ENCODE measurements around the gene RACK1.
A peak's percentile ranks its signal among the peaks of the same experiment; 100 is the strongest.

The RACK1 gene

DNA sequence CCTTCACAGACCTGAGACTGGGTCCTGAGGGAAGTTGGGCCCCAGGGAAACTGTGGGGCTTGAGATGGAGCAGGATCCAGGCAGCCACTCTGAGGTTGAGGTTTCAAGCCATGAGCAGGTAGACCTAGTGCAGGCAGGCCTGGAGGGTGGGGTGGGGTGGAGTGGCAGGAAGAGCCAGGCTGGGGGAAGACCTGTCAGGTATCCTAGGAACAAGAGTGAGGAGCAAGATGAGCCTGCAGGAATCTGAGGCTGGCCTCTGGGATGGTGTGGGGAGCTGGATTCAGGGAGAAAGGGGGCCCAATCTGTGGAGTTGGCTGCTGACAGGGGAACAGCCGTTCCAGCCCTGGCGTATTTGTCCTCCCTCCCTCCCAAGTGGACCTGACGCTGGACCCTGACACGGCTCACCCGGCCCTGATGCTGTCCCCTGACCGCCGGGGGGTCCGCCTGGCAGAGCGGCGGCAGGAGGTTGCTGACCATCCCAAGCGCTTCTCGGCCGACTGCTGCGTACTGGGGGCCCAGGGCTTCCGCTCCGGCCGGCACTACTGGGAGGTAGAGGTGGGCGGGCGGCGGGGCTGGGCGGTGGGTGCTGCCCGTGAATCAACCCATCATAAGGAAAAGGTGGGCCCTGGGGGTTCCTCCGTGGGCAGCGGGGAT lies 9.8 kb downstream of the RACK1 start:
- no peak for DNase-seq (ENCODE audit: low spot score)

DNA sequence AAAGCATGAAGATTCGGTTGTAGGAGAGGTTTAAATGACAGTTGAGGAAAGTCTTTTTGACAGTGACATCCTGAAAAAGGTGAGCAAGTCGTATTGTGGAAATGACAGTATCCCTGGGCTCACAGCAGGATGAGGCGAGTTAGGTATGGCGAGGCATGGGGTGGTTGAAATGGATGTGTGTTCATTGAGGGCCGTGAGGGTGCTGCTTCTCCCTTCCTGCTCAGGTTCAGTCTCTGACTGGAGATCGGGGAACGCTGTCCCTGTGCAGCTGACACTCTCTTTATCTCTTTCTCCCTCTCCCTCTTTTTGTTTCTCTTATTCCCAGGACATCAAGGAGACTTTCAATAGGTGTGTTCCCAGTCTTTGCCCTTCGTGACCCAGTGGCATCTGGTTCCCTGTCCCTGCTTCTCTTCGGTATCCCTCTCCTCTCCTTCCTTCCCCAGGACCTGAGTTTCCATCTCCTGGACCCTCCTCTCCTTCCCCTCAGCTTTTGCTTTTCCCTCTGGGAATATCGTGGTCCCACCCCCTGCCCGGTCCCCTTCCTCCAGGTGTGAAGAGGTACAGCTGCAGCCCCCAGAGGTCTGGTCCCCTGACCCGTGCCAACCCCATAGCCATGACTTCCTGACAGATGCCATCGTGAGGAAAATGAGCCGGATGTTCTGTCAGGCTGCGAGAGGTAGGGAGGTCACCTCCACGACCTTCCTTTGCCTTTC lies 10.5 kb downstream of the RACK1 start:
- DNase-seq (ENCODE audit: low spot score) = no peak

DNA sequence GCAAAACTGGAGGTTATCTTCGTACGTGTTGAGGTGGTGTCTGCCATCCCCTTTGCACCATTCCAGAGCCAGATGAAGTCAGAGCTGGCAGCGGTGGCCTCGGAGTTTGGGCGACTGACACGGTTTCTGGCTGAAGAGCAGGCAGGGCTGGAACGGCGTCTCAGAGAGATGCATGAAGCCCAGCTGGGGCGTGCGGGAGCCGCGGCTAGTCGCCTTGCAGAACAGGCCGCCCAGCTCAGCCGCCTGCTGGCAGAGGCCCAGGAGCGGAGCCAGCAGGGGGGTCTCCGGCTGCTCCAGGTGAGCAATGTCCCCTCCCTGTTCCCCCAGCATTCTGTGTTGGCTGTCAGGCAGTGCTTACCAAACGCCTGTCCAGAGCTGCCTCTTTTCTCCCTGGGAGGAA lies 11.1 kb downstream of the RACK1 start:
- no peak for DNase-seq (ENCODE audit: low spot score)

DNA sequence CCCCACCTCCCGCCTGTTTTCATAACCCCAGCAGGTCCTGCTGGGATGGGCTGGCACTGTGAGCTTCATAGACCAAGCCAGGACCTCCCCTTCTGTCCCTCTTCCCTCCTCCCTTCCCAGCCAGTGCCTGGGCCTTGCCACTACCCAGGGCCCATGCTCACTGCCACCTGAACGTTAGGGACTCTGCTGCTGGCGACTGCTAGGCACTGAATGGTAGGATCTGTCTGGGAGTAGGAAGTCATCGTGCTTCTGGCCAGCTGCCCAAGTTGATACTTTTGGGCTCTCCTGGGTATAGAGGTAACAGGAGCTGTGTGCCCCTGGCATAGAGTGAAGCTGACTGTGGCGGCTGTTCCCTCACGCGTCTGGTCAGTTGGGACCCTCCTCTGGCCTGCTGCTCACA lies 12.3 kb downstream of the RACK1 start:
- DNase-seq (ENCODE audit: low spot score) = no peak

DNA sequence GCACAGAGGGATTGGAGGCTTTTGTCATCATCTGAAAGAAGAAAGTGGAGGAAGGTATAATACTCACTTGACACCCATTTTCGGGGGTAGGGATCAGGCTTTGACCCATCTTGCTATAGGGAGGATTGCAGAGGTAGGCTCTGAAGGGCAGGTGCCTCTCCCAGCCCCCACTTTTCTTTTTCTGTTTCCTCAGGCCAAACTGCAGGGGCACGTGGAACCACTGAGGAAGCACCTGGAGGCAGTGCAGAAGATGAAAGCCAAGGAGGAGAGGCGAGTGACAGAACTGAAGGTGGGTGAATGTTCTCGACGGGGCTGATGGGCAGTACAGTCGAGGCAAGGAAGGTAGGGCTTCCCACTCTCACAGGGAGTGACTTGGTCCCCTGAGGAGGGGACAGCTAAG lies 13.2 kb downstream of the RACK1 start:
- no peak for DNase-seq (ENCODE audit: low spot score)

DNA sequence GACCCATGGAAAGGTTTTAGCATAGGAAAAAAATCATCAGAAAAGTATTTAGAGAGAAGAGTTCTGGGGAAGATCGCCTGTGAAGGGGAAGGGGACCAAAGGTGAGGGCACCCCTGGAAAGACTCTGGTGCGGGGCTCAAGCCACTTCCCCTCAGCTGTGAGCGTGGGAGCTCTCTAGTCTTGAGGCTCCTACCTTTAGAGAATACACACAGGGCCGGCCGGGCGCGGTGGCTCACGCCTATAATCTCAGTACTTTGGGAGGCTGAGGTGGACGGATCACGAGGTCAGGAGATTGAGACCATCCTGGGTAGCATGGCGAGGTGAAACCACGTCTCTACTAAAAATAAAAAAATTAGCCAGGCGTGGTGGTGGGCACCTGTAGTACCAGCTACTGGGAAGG lies 13.7 kb downstream of the RACK1 start:
- no peak for DNase-seq (ENCODE audit: low spot score)

DNA sequence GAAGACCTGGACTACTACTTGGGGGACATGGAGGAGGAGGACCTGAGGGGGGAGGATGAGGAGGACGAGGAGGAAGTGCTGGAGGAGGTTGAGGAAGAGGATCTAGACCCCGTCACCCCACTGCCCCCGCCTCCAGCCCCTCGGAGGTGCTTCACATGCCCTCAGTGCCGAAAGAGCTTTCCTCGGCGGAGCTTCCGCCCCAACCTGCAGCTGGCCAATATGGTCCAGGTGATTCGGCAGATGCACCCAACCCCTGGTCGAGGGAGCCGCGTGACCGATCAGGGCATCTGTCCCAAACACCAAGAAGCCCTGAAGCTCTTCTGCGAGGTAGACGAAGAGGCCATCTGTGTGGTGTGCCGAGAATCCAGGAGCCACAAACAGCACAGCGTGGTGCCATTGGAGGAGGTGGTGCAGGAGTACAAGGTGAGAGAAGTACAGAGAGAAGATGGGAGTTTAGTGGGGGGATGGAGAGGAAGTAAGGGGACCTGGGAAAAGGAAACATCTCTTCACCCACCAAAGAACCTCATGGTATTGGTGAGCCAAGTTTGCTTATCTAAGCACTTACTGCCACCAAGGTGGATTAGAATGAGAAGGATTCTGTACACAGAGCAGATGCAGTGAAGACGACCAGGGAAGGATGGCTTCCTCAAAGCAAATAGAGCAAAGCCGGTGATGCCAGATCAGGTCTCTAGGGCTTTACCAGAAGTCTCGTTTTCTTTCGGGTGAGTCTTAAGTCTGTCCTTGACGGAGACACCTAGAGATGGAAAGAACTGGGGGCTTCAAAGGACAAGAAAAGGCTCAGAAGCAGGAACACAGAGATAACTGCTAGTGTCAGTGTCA lies 19.1 kb downstream of the RACK1 start:
- DNase-seq (ENCODE audit: low spot score) = no peak

DNA sequence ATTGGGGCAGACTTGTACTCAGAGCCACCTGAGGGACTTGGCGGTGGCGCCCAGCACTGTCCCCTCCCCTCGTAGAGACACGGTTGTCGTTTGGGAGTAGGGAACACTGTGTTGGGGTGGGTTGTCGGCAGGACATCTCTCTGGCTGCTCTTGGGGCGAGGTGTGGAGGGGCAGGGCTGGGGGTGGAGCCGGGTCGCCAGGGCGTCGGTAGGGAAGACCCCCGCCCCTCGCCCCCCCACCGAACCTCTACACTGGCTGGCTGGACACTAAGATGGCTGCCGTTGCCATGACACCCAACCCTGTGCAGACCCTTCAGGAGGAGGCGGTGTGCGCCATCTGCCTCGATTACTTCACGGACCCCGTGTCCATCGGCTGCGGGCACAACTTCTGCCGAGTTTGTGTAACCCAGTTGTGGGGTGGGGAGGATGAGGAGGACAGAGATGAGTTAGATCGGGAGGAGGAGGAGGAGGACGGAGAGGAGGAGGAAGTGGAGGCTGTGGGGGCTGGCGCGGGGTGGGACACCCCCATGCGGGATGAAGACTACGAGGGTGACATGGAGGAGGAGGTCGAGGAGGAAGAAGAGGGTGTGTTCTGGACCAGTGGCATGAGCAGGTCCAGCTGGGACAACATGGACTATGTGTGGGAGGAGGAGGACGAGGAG lies 19.8 kb downstream of the RACK1 start:
- no peak for DNase-seq (ENCODE audit: low spot score)

DNA sequence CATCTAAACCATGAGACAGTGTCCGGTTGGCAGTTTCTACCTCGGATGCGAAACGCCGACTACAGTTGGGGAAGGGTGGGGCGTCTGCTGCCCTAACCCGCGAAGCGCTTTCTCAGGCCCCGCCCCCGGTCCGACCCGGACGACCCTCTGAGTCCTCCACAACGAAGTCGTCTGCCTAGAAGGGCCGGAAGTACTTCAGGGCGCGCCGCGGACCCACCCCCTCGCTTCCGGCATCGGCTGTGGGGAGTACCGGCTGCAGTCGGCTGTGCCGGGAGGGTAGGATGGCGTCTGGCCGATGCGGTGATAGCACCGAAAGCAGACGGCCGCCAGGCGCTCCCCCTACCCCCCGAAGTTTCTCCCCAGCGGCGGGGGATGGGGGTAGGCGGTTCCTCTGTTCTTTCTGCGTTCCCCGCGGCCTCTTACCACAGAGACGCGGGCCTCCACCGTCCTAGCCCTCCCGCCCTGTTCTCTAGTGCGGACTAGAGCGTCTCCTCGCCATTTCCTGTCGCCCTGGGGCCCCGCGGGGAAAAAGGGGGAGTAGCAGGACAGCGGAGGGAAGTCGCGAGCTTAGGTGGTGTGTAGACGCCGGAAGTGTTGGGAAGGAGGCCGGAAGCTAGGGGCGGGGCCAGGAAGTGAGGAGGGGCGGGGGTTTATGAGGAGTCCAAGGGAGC lies 20.5 kb downstream of the RACK1 start, which contains the start of gene TRIM41:
TSS of gene TRIM41 (plus strand) at position 224 of the 671 bp plus-strand sequence. CDS start 719 bp downstream, outside the sequence.
- peak; percentile 99 for DNase-seq (ENCODE audit: low spot score)

DNA sequence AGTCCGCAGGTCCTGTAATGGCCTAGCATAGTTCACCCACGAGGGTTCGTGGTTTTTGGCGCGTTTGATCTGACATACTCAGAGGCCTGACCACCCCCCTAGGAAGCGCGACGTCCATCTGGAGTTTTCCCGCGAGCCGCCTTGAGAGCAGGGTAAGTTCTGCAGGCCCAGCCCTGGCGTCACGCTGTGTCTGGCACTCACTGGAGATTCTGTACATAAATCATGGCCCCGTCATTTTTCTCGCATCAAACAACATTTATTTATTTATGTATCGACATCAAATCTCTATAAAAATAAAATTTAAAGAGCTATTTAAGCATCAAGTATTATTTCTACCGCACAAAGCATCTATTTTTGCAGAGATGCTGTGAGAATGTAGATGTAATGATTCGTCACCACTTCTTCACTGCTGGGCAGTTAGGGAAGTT lies 21.1 kb downstream of the RACK1 start:
- DNase-seq (ENCODE audit: low spot score) = no peak

DNA sequence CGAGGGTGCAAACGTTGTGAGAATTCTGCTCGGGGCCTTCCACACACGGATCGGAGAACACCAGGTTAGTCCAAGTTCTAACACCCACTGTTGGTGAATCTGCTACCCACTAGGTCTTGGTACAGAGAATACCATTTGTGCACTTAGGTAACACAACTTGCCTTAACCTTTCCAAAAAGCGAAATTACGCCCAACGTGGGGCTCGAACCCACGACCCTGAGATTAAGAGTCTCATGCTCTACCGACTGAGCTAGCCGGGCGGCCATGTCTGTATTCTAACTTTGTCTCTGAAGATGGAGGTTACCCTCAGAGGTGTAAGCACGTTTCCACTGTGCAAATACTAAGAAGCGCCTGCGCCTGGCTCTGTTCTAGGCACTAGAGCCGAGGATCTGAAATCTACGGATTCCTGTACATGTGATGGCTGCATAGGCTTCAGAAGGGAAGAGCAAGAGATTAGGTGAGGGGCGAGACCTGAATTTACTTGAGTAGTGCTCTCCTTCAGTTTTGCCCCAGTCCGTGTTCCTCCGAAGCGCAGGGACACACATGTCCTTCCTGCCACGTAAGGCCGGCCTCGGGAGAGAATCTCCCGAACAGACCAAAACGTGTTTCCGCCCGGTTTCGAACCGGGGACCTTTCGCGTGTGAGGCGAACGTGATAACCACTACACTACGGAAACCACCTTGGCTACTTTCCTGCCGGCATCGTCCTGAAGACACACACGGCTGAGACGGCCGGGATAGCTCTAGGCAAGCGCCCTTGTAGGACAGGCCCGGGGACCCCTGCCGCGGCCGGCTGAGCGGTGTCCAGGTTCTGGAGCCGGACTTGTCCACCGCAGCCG lies 21.7 kb downstream of the RACK1 start:
- peak; percentile 87 for DNase-seq (ENCODE audit: low spot score)

DNA sequence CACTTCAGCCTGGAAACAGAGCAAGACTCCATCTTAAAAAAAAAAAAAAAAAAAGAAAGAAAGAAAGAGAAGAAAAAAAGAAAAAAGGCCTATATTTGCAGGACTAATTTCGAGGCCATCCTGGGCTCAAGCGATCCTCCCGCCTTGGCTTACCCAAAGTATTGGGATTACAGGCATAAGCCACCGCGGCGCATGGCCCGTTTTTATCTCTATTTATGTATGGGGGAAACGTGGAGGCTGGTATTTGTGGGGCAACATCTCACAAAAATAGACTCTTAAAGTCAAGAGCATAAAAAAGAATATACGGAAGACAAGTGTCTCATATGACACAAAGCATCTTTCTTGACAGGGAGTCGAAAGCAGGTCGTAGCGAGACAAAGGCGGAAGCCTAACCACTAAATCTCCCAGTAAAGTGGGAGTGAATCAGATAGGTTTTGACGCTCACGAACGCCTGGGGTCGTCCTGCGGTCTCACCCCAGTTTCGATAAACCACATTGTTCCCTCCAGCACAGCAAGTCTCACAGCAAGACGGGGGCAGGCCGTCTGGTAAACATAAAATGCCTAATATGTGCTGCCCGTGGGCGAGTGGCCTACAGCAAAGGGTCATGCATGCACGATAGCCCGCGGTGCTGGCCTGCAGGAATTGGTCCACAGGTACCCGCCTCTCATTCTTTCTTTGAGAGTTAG lies 22.5 kb downstream of the RACK1 start:
- DNase-seq (ENCODE audit: low spot score) = no peak

DNA sequence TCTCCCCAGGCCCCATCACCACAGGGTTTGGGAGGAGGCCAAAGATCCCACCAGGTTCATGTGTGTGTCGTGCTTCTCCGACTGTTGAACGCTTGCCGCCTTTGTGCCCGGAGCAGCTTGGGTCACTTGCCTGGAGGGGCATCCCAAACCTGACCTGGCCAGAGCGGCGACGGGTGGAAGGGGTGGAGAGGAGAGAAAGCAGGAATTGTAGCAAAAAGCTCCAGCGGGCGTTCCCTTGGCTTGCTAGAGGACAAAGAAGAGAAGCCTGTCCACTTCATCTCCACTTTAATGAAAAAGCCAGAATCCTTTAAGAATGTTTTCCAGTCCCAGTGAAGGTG lies 23.6 kb downstream of the RACK1 start:
- no peak for DNase-seq (ENCODE audit: low spot score)

DNA sequence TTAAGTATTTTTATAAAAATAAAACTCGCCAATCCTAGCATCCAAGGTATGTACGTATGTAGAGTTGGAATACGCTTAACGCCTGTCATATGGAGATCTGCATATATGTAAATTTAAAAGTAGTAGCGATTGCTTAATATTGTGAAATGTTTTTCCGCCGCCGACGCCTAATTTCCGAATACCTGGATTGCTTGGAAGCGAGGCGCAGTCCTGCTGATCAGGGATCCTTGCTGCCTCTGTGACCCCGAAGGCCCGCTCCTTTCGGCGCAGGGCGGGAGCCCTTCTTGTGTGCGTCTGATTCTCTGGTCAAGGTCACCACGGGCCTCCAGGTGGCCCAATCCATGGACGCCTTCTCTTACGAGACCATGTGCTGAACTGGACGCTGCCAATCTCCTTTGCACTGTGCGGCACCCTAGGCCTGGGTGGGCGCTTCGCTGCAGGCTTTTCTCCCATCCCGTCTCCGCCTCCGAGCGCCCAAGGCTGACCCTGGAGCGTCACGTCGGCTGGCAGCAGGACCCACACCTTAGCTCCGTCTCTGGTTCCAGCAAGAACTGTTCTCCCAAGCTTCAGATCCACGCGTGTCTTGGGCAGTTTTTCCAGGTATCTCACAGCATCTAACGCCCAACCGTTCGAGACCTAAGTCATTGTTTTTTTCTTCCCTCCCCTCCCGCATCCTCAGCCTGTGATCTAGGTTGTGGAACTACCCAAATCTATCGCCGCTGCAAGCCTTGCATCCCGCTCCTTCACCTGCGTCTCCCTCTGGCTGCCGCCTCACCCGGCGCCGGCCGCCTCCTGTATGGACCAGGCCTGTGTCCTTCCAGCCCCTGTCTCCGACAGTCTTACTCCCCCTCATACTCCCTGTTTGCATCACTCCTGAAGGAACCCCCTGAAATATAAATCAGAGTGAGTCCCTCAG lies 24.2 kb downstream of the RACK1 start:
- no peak for DNase-seq (ENCODE audit: low spot score)

DNA sequence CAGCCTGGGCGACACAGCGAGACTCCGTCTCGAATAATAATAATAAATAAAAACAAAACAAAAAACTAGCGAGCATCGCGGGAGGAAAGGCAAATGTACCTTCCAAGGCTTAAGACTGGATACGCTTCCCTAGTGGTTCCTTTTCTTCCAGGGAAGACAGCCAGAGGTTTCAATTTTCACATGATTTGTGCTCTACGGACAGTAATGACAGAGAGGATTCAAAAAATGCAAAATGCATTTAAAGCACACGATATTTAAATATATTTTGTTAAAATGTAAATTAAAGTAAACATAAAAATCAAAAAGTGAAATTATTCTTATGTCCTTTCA lies 24.9 kb downstream of the RACK1 start:
- no peak for DNase-seq (ENCODE audit: low spot score)

DNA sequence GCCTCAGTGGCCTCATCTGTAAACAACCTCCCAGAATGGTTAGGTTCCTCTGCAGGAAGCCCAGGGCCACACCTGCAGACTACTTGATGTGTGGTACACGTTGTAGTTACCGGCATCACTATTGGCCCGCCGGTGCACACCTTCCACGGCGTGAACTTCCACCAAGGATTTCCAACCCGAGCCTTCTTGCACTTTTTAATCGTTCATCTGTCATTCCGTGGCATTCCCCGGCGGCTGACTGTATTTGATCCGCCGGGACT lies 26.0 kb downstream of the RACK1 start:
- DNase-seq (ENCODE audit: low spot score) = no peak

DNA sequence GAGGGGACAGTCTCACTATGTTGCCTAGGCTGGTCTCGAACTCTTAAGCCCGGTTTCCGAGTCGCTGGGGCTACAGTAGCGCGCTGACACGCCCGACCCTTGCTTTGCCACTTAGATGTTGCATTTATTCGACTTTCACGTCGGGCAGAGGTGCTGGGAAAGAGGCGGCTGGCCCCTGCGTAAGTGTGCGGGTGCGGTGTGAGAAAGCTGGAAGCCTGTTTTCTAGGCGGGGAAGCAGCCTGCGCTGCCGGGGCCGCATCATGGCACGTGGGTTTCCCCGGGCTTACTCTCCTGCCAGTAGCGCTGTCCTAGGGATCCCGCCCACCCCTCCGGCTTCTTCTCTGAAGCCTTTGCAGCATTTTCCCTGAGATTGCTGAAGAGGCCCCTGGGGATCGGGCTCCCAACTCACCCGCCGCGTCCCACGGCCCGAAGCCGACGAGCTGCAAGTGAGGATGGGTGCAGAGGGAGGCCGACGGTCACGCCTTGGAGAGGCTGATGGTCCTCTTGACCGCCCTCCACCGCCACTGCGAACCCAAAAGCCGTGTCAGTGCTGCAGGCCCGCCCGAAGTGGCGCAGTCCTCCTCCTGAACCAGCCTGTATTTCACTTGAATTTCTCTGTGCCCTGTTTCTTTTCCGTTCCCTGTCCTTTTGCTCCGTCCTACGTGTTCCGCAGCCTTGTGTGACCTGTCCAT lies 26.4 kb downstream of the RACK1 start:
- DNase-seq (ENCODE audit: low spot score) = peak; percentile 37

DNA sequence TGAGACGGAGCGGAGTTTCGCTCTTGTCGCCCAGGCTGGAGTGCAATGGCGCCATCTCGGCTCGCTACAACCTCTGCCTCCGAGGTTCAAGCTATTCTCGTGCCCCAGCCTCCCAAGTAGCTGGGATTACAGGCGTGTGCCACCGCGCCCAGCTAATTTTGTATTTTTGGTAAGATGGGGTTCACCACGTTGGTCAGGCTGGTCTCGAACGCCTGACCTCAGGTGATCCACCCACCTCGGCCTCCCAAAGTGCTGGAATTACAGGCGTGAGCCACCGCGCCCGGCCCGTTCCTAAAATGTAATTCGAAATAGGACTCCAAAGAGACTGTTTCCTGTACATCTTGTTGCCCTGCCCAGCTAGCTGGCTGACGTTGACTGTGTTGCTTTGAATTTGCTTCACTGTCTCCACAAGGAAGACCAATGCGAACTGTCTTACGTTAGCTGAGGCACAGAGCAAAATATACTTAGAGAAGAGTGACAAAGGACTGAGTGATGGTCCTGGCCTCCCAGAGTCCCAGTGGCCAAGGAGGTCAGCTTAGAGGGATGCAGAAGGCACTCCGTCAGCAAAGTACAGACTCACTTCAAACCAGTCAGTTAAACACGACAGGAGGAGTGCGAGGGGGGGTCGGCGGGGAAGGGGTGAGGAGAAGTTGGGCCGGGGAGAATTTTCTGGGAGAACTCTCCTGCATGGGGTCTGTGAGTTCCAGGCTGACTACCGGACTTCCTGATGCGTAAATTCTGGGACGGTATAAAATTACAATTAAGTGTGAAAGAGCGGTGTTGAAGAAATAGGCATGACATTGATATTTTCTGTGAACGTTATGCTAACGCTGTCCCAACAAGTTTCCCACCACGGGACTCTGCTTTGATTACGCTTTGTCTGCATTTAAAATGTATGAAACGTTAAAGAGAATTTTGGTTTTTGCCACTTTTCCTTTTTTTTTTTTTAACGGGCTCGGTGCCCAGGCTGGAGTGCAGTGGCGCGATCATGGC lies 27.4 kb downstream of the RACK1 start:
- DNase-seq (ENCODE audit: low spot score) = no peak

All from globus pallidus (tissue), 1 donor.